GM18507 (cell line): ENCODE results near the gene C1QTNF6.
"Not testable (repeated sequence)": the region's sequence is repeated elsewhere in the genome, so short reads cannot be mapped to it uniquely, and the experiment has no call there.

Experiments
- DNase-seq: peaks from one replicate; pipeline ENCODE4 v3.0.0; 2011; ENCODE audit warnings: low read depth; ENCODE audit not compliant: insufficient read length; ENCODE audit errors: extremely low spot score
- FAIRE-seq: peaks from 2 replicates; lab custom pipeline; 2011; peaks lifted over from hg19 to GRCh38; lab: Jason Lieb, UNC

Gene C1QTNF6

DNA sequence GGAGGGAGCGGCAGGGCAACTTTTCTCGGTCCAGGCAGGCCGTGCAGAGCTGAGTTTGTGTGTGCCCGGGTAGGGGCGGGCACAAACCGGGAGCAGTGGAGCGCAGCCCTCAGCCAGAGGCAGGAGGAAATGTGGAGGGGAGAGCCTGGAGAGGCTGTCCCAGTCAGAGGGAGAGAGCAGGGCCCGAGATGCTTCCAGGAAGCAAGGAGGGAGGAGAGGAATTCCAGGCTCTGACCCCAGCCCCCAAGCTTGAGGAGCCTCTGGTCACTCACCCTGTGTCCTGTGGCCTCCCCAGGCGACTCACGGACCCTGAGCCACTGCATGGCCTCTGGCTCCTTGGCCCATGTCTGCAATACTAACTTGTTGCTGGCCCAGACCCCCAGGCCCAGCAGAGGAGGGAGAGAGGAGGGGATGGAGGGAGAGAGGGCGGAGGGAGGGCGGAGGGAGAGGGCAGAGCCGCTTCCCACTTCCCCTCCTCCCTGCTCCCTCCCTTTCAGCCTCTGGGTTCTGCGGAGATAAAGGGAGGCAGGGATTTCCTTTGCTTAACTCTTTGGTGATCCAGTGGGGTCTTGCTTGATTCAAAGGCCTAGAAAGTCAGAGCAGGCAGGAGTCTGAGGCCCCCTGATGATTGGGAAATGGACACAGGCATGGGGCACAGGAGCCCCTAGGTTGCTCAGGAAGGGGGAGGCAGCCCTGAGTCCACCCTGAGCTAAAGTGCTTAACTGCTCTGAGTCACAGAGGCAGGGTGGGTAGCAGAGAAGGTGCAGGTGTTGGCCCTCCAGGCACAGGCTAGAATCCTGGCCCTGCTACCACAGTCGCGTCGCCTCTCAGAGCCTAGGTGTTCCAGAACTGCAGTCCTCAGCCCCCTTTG, at the start of gene C1QTNF6:
TSS of gene C1QTNF6 (minus strand) at position 357 of the 871 bp plus-strand sequence. CDS start at position 323, 34 bp downstream.
- FAIRE-seq, result no peak
- no peak for DNase-seq

DNA sequence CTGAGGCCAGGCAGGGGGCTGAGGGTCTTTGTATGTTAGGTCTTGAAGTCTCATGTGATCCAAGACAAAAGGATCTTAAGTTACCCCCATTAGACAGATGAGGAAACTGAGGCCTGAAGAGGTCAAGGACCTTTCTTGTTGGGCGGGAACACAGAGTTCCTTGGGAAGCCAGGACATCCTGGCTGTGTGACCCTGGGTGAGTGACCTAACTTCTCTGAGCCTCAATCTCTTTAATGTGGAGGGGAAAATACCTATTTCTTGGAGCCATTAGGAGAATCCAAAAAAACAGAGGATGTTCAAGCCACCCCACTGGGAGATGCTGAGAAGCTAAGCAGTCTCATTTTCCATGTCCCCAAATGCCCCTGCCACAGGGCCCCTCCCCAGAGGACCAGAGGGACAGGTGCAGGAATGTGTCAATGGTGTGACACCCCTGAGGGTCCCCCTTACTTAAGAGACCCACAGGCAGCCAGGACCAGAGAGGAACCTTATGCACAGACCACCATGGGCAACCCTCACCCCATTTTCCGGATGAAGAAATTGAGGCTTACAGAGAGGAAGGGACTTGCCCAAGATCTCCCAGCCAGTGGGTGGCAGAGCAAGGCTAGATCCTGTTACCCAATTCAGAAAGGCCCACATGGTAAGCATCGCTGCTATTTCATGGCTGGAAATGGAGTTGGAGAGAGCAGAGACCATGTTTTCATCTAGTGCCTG, 48.0 kb upstream of the C1QTNF6 start:
- FAIRE-seq (peak; percentile 29), DNase-seq (no peak)

DNA sequence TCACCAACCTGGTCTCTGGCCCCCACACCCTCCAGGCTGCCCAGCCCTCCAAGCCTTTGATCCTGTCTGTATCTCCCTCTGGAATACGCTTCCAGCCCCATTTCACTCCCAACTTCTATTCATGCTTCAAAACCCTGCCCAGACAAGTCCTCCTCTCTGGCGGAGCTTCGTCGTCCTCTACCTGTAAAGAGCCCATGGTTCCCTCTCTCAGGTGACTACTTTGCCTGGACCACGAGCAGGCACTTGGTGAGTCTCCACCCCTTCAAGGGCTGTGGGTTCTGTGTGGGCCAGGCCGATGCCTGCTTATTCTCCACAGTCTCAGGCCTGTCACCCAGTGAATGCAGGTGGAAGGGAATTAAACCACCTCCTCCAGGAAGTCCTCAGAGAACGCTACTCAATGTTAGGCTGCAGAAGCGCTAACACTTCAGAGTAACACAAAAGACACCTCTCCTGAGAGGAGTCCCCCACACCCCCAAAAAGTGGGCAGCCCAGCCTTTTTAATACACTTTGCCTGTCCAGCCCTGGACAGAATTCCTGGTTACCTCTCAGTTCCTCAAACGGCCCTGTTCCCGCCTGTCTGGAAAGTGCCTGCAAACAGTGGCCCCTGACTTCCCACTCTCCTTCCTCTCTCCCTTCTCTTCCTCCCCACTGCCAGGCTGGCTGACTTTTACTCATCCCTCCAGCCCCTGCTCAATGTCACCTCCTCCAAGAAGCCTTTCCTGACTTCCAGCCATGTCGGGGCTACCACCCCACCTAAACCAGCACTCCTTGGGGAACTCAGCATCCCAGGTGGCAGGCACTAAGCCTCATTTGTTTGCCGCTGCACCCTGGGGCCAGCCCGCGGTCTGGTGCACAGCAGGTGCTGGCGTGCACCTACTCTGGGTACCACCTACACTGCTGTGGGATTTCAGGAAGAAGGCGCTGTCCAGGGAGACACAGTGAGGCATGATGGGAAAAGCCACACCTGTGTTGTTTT, 47.0 kb upstream of the C1QTNF6 start:
- no peak for FAIRE-seq
- DNase-seq, result no peak

DNA sequence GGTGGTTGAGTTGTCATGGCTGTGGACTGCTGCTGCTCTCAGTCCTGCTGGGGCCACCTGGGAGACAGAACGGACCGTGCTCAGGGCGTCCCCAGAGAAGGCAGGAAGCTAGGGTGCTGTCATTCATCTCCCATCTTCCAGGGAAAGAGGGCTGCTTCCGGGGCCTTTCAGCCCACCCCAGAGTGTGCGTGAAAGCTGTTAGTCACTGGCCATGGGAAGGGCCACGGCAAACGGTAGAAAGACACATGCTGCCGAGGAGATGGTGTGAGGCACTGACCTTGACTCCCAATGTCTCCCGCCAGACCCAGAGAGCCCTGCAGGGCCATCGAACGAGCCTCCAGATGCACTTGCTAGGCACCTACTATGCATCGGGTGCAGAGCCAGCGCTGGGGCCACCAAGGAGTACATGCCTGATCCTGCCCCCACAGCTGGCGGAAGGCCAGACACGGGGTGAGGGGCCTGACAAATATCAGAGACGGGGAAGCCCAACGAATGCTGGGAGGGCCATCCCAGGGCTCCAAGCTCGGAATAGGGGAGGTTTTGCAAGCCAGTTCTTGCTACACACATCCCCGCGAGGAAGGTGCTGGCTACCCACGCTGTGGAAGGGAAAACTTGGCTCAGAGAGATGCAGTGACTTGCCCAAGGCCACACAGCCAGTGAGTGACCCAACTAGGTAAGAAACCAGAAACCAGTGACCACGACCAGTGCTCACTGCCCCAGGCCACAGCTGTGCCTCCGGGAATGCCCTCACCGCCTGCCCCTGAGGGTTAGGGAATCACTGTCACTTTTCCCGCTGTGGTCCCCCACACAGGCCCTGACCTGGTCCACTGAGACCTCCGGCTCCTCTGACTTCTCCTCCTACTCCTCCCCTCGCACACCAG, 45.9 kb upstream of the C1QTNF6 start:
- DNase-seq, result no peak
- no peak for FAIRE-seq

GRCh38 chr22:37233371-37233750, 45.3 kb upstream of the C1QTNF6 start:
- DNase-seq, FAIRE-seq: not testable (repeated sequence)

- no peak for FAIRE-seq
- no peak for DNase-seq
Measured at GRCh38 chr22:37232140-37232998, 44.3 kb upstream of the C1QTNF6 start.

- FAIRE-seq, result no peak
- DNase-seq, result no peak
Measured at GRCh38 chr22:37231406-37232139, 43.5 kb upstream of the C1QTNF6 start.

- FAIRE-seq (no peak), DNase-seq (no peak)
Measured at GRCh38 chr22:37230673-37231405, 42.8 kb upstream of the C1QTNF6 start.

GRCh38 chr22:37229805-37230672, 42.0 kb upstream of the C1QTNF6 start:
- DNase-seq, result peak; percentile 75
- FAIRE-seq, result peak; percentile 94

DNA sequence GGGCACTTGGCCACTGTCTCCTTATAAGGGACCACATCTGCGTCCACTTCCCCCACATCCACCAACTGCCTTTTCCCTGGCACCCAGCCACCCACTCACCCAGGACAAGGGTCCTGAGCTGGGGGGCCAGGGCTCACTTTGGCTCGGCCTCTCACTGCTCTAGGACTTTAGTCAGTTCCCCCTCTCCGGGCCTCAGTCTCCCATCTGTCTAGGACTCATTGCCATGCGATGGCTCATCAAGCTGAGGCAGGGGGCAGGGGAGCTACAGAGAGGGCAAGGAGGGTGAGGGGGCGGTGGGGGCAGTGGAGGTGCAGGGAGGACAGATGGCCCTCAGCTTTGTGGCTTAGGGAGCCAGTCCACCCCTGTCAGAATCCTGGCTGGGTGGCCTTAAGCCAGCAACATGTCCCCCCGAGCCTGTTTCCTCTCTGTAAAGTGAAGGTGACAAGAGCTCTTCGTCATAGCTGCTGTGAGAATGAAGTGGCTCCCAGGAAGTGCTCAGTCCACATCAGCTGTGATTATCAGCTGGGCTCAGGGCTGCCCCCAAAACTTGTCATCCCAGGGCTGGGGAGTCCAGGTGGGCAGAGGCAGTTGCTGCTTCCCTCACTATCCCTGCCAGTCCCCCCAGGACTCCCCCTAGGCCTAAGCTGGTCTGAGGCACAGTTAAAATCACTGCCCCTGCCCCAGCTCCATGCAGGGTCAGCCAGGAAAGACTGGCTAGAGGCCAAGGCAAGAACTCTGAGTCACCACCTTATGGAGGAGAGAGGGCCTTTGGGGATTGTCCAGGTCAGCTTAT, 41.2 kb upstream of the C1QTNF6 start:
- FAIRE-seq (peak; percentile 44), DNase-seq (no peak)

GRCh38 chr22:37228106-37229011, 40.3 kb upstream of the C1QTNF6 start:
- no peak for DNase-seq
- FAIRE-seq, result peak; percentile 12

DNA sequence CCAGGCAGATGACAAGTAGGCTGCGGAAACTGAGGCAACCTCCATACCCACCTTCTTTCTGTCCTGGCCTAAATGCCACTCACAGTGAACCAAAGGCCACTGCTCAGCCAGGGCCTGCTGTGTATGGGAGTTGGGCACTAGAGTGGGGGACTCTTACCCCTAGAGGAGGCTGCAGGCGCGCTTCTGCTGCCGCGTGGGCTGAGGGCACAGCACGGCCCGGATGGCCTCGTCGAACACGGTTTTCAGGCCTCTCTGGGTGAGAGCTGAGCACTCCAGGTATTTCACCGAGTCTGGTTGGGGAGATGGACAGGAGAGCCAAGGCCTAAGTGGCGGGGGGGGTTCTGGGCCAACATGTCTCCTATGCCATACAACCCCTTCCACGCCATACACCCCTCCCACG, 38.5 kb upstream of the C1QTNF6 start:
- DNase-seq (no peak), FAIRE-seq (no peak)

DNA sequence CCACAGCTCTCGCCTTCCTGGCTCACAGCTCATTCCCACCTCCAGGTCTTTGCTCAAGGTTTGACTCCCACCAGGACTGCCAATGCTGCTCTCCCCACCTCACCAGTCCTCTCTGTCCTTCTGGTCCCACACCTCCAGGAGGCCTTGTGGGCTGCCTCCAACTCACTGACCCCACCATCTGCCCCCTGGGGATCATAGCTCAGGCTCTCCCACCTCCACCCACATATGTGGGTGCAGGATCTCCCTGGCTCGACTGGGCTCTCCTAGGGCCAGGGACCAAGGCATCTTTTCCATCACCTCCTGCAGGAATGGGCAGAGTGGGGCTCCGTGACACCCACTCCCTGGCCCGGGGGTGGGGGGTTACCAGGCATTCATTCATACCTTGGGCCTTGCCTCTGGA, 38.0 kb upstream of the C1QTNF6 start:
- DNase-seq, result no peak
- FAIRE-seq, result no peak

GRCh38 chr22:37225481-37225880, 37.4 kb upstream of the C1QTNF6 start:
- no peak for DNase-seq
- FAIRE-seq, result peak; percentile 72
